Iris pigment epithelial cell (primary cell): ENCODE results near the gene NPEPL1.
"Not testable (repeated sequence)": the region's sequence is repeated elsewhere in the genome, so short reads cannot be mapped to it uniquely, and the experiment has no call there.

Experiments
- DNase-seq: peaks from one replicate; pipeline ENCODE4 v3.0.0-alpha.2; 2011; ENCODE audit warnings: low read depth

NPEPL1 gene

GRCh38 chr20:58714340-58714922, 21.8 kb downstream of the NPEPL1 start:
- no peak for DNase-seq

GRCh38 chr20:58714923-58715351, 22.3 kb downstream of the NPEPL1 start:
- no peak for DNase-seq

DNA sequence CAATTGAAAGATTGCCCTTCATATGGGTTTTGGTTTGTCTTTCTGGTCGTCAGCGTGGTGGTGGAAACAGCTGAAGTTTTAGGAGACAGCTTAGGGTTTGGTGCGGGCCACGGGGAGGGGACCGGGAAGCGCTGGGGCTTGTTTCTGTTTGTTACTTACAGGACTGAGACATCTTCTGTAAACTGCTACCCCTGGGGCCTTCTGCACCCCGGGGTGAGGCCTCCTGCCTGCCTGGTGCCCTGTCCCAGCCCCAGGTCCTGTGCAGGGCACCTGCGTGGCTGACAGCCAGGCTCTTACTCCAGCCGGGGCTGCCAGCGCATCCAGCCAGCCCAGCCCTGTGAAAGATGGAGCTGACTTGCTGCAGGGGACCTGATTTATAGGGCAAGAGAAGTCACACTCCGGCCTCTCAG, 22.8 kb downstream of the NPEPL1 start:
- DNase-seq = no peak

DNA sequence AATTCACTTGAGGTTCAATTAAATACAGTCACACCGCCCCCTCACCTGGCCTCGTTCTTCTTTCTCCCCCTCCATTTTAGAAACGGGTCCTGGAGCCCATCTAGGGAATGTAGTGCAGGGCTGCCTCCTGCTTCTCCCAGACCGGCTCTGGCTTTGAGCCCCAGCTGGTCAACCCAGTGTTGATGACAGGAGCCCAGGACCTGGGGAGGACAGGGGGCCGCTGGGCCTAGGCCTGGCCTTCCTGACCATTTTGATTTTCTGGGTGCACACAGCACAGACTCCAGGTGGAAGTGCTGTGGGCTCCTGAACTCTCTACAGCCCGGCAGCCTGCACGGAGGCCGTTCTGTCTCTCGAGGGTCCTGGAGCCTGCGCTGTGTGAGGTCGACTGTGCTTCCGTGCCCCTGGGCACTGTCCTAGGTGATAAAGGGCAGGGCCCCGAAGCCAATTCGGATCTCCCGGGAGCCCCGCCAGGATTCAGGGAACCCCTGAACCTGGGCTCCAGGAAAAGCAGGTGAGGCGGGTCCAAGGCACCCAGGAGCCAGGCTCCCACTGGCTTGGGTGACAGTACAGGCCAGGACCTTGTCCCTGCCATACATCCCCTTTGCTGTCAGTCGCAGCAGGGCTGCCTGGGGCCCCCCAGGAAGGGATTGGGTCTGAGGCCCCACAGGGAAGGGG, 23.3 kb downstream of the NPEPL1 start:
- DNase-seq = no peak

DNA sequence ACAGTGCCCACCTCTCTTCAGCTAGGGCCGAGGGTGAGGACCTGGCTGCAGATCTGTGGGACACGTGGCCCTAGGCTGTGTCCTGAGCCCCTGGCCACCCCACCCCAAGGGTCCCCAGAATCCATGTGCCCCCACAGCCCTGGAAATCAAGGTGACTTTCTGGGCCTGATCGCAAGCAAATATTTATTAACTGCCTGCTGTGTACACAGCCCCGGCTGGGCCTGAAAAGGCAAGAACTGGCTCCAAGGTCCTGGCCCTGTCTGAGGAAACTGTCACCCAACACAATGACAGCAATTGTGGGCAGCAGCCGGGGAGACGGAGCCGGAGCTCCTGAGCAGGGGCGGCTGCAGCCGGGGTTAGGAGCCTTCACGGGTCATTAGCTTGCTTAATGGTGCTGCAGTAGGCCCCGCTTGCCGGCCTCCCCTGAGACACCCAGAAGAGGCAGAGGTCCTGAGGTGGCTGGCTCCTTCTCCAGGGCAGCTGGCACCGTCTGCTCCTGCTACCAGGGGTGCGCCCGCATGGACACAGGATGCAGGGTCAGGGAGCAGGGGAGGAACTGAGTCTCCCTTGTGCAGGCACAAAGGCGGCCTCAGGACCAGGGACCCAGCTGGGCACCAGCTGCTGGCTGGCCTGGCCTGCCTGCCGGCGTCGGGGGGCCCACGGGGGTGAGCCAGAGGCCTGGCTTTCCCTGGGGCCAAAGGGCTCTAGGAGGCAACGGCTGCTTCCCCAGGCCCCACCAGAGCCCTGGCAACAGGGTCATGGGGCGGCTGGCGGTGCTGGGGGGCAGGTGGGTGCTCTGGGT, 24.1 kb downstream of the NPEPL1 start:
- no peak for DNase-seq

DNA sequence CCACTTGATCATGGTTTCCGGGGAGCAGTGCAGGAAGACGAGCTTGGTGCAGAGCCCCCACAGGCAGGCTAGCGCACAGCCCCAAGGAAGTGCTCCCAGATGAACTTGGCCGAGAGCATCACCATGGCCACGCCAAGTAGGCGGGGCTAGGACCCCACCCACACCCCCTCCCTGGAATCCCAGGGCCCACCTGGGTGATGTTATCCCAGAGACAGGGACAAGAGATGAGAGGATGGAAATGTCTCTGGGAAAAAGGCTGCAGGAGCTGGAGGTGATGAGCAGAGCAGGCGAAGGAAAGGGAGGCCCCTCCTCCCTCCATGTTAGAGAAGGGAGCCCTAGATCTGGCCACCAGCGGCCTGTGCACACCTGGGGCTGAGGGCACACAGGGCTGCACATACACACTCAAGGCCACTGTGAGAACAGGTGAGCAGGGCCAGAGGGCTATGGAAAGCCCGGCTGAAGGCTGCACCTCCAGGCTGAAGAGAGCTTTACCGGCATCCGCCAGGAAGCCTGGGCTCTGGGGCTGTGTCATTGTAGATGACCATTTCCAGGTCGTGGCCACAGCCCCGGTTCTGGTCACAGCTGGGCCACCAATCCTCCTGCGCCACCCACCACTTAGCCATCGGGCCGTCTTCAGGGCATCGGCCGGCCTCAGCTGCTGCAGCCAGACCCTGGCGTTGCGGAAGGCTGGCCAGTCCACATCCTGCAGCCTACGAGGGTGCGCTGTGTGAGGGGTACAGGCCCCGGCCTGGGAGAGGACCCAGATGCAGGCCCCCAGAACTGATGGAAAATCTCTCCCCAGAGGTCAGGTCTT, 24.9 kb downstream of the NPEPL1 start:
- DNase-seq = no peak

DNA sequence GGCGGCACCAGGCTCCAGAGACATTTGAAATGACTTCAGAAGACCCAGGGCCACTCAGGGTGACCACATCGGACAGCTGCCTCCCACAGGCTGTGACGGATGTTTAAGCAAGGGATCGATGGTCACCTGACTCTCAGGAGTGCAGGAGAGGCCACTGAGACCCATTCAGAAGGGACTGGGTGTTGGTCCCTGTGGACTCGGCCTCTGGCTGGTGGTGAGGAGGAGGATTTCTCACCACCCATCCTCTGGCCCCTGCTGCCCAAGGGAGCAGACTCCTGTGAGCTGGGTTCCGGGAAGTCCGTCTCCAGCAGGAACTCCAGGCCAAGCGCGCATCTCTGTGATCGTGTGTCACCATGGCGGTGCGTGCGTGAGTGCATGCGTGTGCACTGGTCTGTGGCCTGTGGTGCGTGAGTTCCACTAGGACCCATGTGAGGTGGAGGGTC, 25.5 kb downstream of the NPEPL1 start:
- no peak for DNase-seq

GRCh38 chr20:58718729-58719128, 26.1 kb downstream of the NPEPL1 start:
- DNase-seq = no peak

GRCh38 chr20:58719258-58719657, 26.7 kb downstream of the NPEPL1 start:
- no peak for DNase-seq

DNA sequence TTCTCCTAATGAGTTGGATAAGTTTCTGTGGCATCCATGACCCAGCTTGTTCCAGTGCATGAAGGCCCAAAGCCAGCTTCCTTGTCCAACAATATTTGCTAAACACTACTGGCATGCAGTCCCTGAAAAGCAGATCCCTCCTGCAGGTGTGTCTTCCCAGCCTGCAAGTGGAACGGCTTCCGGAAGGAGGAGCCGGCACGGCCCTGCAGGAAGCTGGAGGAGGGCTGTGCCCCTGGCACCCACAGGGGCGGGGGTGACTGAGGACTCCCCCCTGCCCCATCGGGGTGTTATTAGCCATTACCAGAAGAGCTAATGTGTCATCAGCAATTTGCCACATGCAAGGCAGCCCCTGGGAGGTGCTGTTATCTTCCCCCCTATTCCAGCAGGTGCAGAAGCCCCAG, 27.4 kb downstream of the NPEPL1 start:
- no peak for DNase-seq

GRCh38 chr20:58720890-58721289, 28.3 kb downstream of the NPEPL1 start:
- no peak for DNase-seq

- DNase-seq = no peak
Measured at GRCh38 chr20:58721951-58722778, 29.6 kb downstream of the NPEPL1 start.

- DNase-seq = no peak
Measured at GRCh38 chr20:58722877-58723627, 30.5 kb downstream of the NPEPL1 start.

GRCh38 chr20:58723628-58723984, 31.0 kb downstream of the NPEPL1 start:
- no peak for DNase-seq

DNA sequence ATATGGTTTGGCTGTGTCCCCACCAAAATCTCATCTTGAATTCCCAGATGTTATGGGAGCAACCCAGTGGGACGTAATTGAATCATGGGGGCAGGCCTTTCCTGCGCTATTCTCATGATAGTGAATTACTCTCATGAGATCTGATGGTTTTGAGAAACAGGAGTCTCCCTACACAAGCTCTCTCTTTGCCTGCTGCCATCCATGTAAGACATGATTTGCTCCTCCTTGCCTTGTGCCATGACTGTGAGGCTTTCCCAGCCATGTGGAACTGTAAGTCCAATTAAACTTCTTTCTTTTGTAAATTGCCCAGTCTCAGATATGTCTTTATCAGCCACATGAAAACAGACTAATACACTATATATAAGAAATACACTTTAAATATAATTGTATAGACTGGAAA, 33.6 kb downstream of the NPEPL1 start:
- DNase-seq = not testable (repeated sequence)

DNA sequence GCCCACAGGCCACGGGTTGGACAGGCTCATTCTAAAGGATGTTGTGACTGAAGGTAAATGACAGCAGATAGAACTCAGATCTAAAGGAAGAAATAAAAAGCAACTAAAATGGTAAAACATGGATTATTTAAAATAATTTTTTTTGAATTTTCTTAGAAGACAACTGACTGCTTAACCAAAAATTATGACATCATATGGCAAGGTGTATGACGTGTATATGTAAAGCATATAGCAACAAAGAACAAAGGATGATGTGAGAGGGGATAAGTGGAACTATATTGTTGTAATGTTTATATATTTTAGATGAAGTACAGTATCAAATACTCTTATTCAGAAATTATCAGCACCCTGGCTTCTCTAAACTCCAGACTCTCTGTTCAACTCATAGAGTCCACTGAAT, 38.6 kb downstream of the NPEPL1 start:
- DNase-seq = no peak

DNA sequence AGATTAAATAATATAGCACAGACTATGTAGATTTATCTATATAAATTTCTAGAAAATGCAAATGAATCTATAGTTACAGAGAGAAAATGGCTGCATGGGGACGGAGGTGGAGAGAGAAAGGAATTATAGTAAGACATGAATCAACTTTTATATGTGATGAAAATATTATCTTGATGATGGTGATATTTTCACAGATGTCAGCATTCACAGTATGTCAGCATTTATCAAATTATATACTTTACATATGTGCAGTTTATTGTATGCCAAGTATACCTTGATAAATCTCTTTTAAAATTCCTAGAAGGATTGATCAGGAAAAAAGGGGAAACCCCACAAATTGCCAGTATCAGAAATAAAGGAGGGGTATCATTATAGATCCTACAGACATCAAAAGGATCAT, 44.6 kb downstream of the NPEPL1 start:
- no peak for DNase-seq

GRCh38 chr20:58740356-58741308, 48.0 kb downstream of the NPEPL1 start:
- DNase-seq = no peak

GRCh38 chr20:58741384-58741783, 48.8 kb downstream of the NPEPL1 start:
- no peak for DNase-seq
